ENCODE data around the gene LRRC74B. TPM values are rescaled to one million over a fixed set of nuclear protein-coding genes. Genes with fewer than 3 reads are reported as not detected.

The LRRC74B gene
- total and polyA plus RNA-seq, 4 experiments from 2014 or later: not detected

- intact Hi-C loops (cut with micrococcal nuclease): no loop called here
- POLR2A ChIA-PET (ENCODE audit: partially characterized antibody): no interaction called here
- no peaks in the 10 kb centered on the region for H3K27me3 Mint-ChIP-seq
- peaks cover 7 to 10% (median 10%) of the 10 kb centered on the region in 4 donors for H3K4me1 Mint-ChIP-seq
- H3K36me3 ChIP-seq (ENCODE audit: insufficient read depth, low read length): no peaks in the 10 kb centered on the region
- no peak overlapping the region for H3K4me3 ChIP-seq (ENCODE audit: low read length in 2 of 2)
- peaks cover 0 to 2% (median 0%) of the 10 kb centered on the region in 8 donors for H3K9me3 Mint-ChIP-seq
- no peak overlapping the region for H3K27ac ChIP-seq (ENCODE audit: low read depth, low read length)
- H3K4me1 ChIP-seq (ENCODE audit: insufficient read depth, low read length): peaks cover 13% of the 10 kb centered on the region
- H3K36me3 Mint-ChIP-seq: no peaks in the 10 kb centered on the region
- no peaks in the 10 kb centered on the region for H3K9me3 ChIP-seq (ENCODE audit: control insufficient read depth in 1 of 2, low read length in 2 of 2)
- H3K27me3 ChIP-seq (ENCODE audit: insufficient read depth, low read length): no peaks in the 10 kb centered on the region
- peak overlapping the region in 1 of 7 donors; percentile 57 for H3K27ac Mint-ChIP-seq
- no peak overlapping the region for H3K4me3 Mint-ChIP-seq
- DNase-seq: no peak
- CTCF ChIA-PET (ENCODE audit: partially characterized antibody): interaction anchor here (0.9 kb wide), 1 partner anchor 21 kb away, joined by 3 read pairs; no protein-coding TSS in a partner anchor
These were observed 22.7 kb upstream of the LRRC74B start for GRCh38 chr22:21022955-21023614.

- H3K9me3 Mint-ChIP-seq: no peaks in the 10 kb centered on the region
- Histone ChIP-seq H3K27me3 (ENCODE audit: insufficient read depth, low read length) (no peaks in the 10 kb centered on the region), H3K9me3 (ENCODE audit: control insufficient read depth in 1 of 2, low read length in 2 of 2) (no peaks in the 10 kb centered on the region), H3K27ac (ENCODE audit: low read depth, low read length) (no peak overlapping the region), H3K36me3 (ENCODE audit: insufficient read depth, low read length) (no peaks in the 10 kb centered on the region), H3K4me1 (ENCODE audit: insufficient read depth, low read length) (peaks cover 13% of the 10 kb centered on the region), H3K4me3 (ENCODE audit: low read length in 2 of 2) (no peak overlapping the region)
- H3K4me3 Mint-ChIP-seq: peak overlapping the region in 4 of 8 donors; percentile 10 to 44 (median 33)
- intact Hi-C loops (cut with micrococcal nuclease): no loop called here
- no peaks in the 10 kb centered on the region for H3K36me3 Mint-ChIP-seq
- POLR2A ChIA-PET (ENCODE audit: partially characterized antibody): no interaction called here
- peaks cover 7 to 10% (median 10%) of the 10 kb centered on the region in 4 donors for H3K4me1 Mint-ChIP-seq
- CTCF ChIA-PET (ENCODE audit: partially characterized antibody): interaction anchor here (1.0 kb wide), 1 partner anchor 10 kb away, joined by 3 read pairs; the partner anchor contains the start of gene P2RX6
- peaks cover 8 to 9% of the 10 kb centered on the region in 2 donors for H3K27me3 Mint-ChIP-seq
- peak overlapping the region in 4 of 7 donors; percentile 19 to 90 (median 68) for H3K27ac Mint-ChIP-seq
- DNase-seq: no peak
These were observed 20.5 kb upstream of the LRRC74B start for GRCh38 chr22:21025266-21025665.

GRCh38 chr22:21025763-21026755 is 19.7 kb upstream of the LRRC74B start:
- Histone ChIP-seq H3K36me3 (ENCODE audit: insufficient read depth, low read length) (no peaks in the 10 kb centered on the region), H3K4me3 (ENCODE audit: low read length in 2 of 2) (no peak overlapping the region), H3K27me3 (ENCODE audit: insufficient read depth, low read length) (no peaks in the 10 kb centered on the region), H3K4me1 (ENCODE audit: insufficient read depth, low read length) (peaks cover 13% of the 10 kb centered on the region), H3K27ac (ENCODE audit: low read depth, low read length) (no peak overlapping the region), H3K9me3 (ENCODE audit: control insufficient read depth in 1 of 2, low read length in 2 of 2) (no peaks in the 10 kb centered on the region)
- Mint-ChIP-seq H3K36me3 (no peaks in the 10 kb centered on the region), H3K27ac (peak overlapping the region in 1 of 7 donors; percentile 19), H3K4me1 (peaks cover 7 to 14% (median 12%) of the 10 kb centered on the region in 4 donors), H3K27me3 (peaks cover 15 to 16% of the 10 kb centered on the region in 2 donors), H3K4me3 (no peak overlapping the region), H3K9me3 (no peaks in the 10 kb centered on the region)
- ChIA-PET CTCF (ENCODE audit: partially characterized antibody) (interaction anchor here (1.0 kb wide), 1 partner anchor 11 kb away, joined by 3 read pairs; the partner anchor contains the start of gene P2RX6), POLR2A (ENCODE audit: partially characterized antibody) (no interaction called here)
- intact Hi-C loops (cut with micrococcal nuclease): no loop called here
- no peak for DNase-seq

GRCh38 chr22:21026783-21027692 is 18.7 kb upstream of the LRRC74B start:
- Mint-ChIP-seq H3K4me1 (peaks cover 7 to 17% (median 12%) of the 10 kb centered on the region in 4 donors), H3K27ac (peak overlapping the region in 1 of 7 donors; percentile 31), H3K4me3 (no peak overlapping the region), H3K9me3 (no peaks in the 10 kb centered on the region), H3K36me3 (no peaks in the 10 kb centered on the region), H3K27me3 (peaks cover 15 to 18% of the 10 kb centered on the region in 2 donors)
- Histone ChIP-seq H3K4me3 (ENCODE audit: low read length in 2 of 2) (no peak overlapping the region), H3K27me3 (ENCODE audit: insufficient read depth, low read length) (no peaks in the 10 kb centered on the region), H3K4me1 (ENCODE audit: insufficient read depth, low read length) (peaks cover 13% of the 10 kb centered on the region), H3K27ac (ENCODE audit: low read depth, low read length) (no peak overlapping the region), H3K9me3 (ENCODE audit: control insufficient read depth in 1 of 2, low read length in 2 of 2) (no peaks in the 10 kb centered on the region), H3K36me3 (ENCODE audit: insufficient read depth, low read length) (no peaks in the 10 kb centered on the region)
- CTCF ChIA-PET (ENCODE audit: partially characterized antibody): no interaction called here
- intact Hi-C loops (cut with micrococcal nuclease): no loop called here
- DNase-seq: no peak
- POLR2A ChIA-PET (ENCODE audit: partially characterized antibody): no interaction called here

- Histone ChIP-seq H3K36me3 (ENCODE audit: insufficient read depth, low read length) (no peaks in the 10 kb centered on the region), H3K9me3 (ENCODE audit: control insufficient read depth in 1 of 2, low read length in 2 of 2) (no peaks in the 10 kb centered on the region), H3K4me3 (ENCODE audit: low read length in 2 of 2) (no peak overlapping the region), H3K4me1 (ENCODE audit: insufficient read depth, low read length) (peaks cover 13% of the 10 kb centered on the region), H3K27ac (ENCODE audit: low read depth, low read length) (no peak overlapping the region), H3K27me3 (ENCODE audit: insufficient read depth, low read length) (peaks cover 6% of the 10 kb centered on the region)
- CTCF ChIA-PET (ENCODE audit: partially characterized antibody): no interaction called here
- H3K4me1 Mint-ChIP-seq: peaks cover 7 to 21% (median 12%) of the 10 kb centered on the region in 4 donors
- no peak for DNase-seq
- intact Hi-C loops (cut with micrococcal nuclease): no loop called here
- POLR2A ChIA-PET (ENCODE audit: partially characterized antibody): no interaction called here
- no peak overlapping the region for H3K4me3 Mint-ChIP-seq
- H3K9me3 Mint-ChIP-seq: no peaks in the 10 kb centered on the region
- H3K36me3 Mint-ChIP-seq: no peaks in the 10 kb centered on the region
- H3K27ac Mint-ChIP-seq: no peak overlapping the region
- H3K27me3 Mint-ChIP-seq: peaks cover 17 to 21% of the 10 kb centered on the region in 2 donors
These were observed 17.2 kb upstream of the LRRC74B start for GRCh38 chr22:21028277-21029251.

GRCh38 chr22:21029486-21030025 is 16.2 kb upstream of the LRRC74B start:
- Mint-ChIP-seq H3K27ac (no peak overlapping the region), H3K9me3 (no peaks in the 10 kb centered on the region)
- intact Hi-C loops (cut with micrococcal nuclease): no loop called here

More at GRCh38 chr22:21029486-21030025, 16.2 kb upstream of the LRRC74B start:
- H3K36me3 ChIP-seq (ENCODE audit: insufficient read depth, low read length): no peaks in the 10 kb centered on the region
- ChIA-PET POLR2A (ENCODE audit: partially characterized antibody) (no interaction called here), CTCF (ENCODE audit: partially characterized antibody) (no interaction called here)
- Mint-ChIP-seq H3K4me3 (peak overlapping the region in 1 of 8 donors; percentile 55), H3K4me1 (peaks cover 7 to 21% (median 12%) of the 10 kb centered on the region in 4 donors), H3K36me3 (no peaks in the 10 kb centered on the region), H3K27me3 (peaks cover 17 to 22% of the 10 kb centered on the region in 2 donors)
- no peaks in the 10 kb centered on the region for H3K9me3 ChIP-seq (ENCODE audit: control insufficient read depth in 1 of 2, low read length in 2 of 2)
- peaks cover 6% of the 10 kb centered on the region for H3K27me3 ChIP-seq (ENCODE audit: insufficient read depth, low read length)
- peaks cover 13% of the 10 kb centered on the region for H3K4me1 ChIP-seq (ENCODE audit: insufficient read depth, low read length)
- DNase-seq: no peak
- H3K4me3 ChIP-seq (ENCODE audit: low read length in 2 of 2): no peak overlapping the region
- H3K27ac ChIP-seq (ENCODE audit: low read depth, low read length): no peak overlapping the region

Measured in CD4-positive, alpha-beta memory T cell (primary cell).